NT2/D1 (cell line): ENCODE data around the gene PLPP4.

Source experiments
- DNase-seq: peaks from one replicate; pipeline ENCODE4 v3.0.0-alpha.2; 2011; ENCODE audit warnings: low read depth, low spot score
- H3K27me3 ChIP-seq: 2 replicates; pipeline ENCODE4 v1.6.0; 2011; ENCODE audit warnings: mild to moderate bottlenecking; ENCODE audit not compliant: insufficient read length, insufficient read depth
- H3K36me3 ChIP-seq: 2 replicates; pipeline ENCODE4 v1.6.1; 2011; ENCODE audit warnings: mild to moderate bottlenecking, low read length, mixed read lengths; ENCODE audit not compliant: insufficient read depth, insufficient read length
- H3K4me1 ChIP-seq: 2 replicates; pipeline ENCODE4 v1.5.1; 2011; ENCODE audit not compliant: insufficient read depth, insufficient read length
- H3K4me3 ChIP-seq: 2 replicates; pipeline ENCODE4 v1.5.1; 2011; ENCODE audit warnings: low read depth; ENCODE audit not compliant: insufficient read length
- H3K9ac ChIP-seq: 2 replicates; pipeline ENCODE4 v1.6.0; 2011; ENCODE audit warnings: low read depth; ENCODE audit not compliant: insufficient read length
- H3K9me3 ChIP-seq: 2 replicates; pipeline ENCODE4 v1.5.1; 2011; ENCODE audit warnings: mild to moderate bottlenecking, low read length; ENCODE audit not compliant: insufficient read depth
- SUZ12 ChIP-seq: IDR thresholded peaks from 2 replicates; pipeline ENCODE4 v1.6.1; 2011; ENCODE audit not compliant: insufficient read length, insufficient read depth; ENCODE audit errors: extremely low read depth
- YY1 ChIP-seq: IDR thresholded peaks from 2 replicates; pipeline ENCODE4 v1.6.1; 2011; ENCODE audit not compliant: insufficient read length, insufficient read depth
- ZNF274 ChIP-seq: IDR thresholded peaks from 2 replicates; pipeline ENCODE4 v1.6.1; 2011; ENCODE audit warnings: mild to moderate bottlenecking, low read depth, low read length

Gene PLPP4

DNA sequence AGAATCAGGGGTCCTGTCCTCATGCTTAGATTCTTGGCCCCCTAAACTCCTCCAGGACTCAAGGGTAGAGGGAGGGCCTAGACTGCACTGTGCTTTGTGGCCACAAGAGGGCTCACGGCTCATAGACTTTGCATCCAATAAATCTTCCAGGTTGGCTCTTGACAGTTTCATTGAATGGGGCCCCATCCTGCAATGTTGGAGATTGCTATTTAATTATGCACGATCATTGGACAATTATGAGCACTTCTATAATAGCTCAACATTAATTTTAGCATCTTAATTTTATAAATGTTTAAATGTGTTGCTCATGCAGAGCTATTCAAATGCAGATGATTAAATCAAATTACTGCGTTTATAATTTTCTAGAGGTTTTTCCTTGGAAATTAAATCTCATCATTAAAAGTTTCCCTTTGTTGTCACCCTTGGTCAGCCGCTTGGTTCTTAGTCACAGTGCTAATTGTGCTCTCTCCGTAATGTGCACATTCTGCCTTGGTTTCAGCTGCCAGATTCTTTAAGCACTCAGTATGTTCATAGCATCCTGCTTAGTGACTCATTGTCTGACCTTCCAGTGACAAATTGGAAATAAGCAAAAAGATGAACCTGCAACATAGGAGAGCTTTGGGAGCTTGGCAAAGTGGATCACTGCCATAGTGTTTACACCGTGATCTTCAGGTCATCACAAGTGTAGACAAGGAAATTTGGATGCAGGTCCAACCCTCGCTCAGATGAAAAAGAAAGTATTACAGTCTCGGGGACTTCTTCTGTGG lies 33.4 kb upstream of the PLPP4 start:
- Histone ChIP-seq H3K4me3 (no peak overlapping the region), H3K9me3 (no peaks in the 10 kb centered on the region; the same call in 1 of the 2 replicates), H3K9ac (no peak overlapping the region), H3K4me1 (no peaks in the 10 kb centered on the region), H3K36me3 (no peaks in the 10 kb centered on the region), H3K27me3 (no peaks in the 10 kb centered on the region)
- DNase-seq, result peak; percentile 38
- no peak for TF ChIP-seq ZNF274
- TF ChIP-seq YY1, result no peak

- Histone ChIP-seq H3K27me3 (no peaks in the 10 kb centered on the region), H3K4me3 (no peak overlapping the region), H3K9me3 (no peaks in the 10 kb centered on the region; the same call in 1 of the 2 replicates), H3K36me3 (no peaks in the 10 kb centered on the region), H3K9ac (no peak overlapping the region), H3K4me1 (no peaks in the 10 kb centered on the region)
- TF ChIP-seq YY1, result no peak
- TF ChIP-seq ZNF274, result no peak
- TF ChIP-seq SUZ12, result no peak
- DNase-seq, result no peak
Measured at GRCh38 chr10:120424198-120424464, 32.9 kb upstream of the PLPP4 start.

- Histone ChIP-seq H3K9ac (no peak overlapping the region), H3K36me3 (no peaks in the 10 kb centered on the region), H3K27me3 (no peaks in the 10 kb centered on the region), H3K4me1 (no peaks in the 10 kb centered on the region), H3K9me3 (no peaks in the 10 kb centered on the region; the same call in 1 of the 2 replicates), H3K4me3 (no peak overlapping the region)
- DNase-seq, result no peak
- TF ChIP-seq YY1, result no peak
- no peak for TF ChIP-seq SUZ12
- no peak for TF ChIP-seq ZNF274
Measured at GRCh38 chr10:120426306-120426705, 30.7 kb upstream of the PLPP4 start.

GRCh38 chr10:120428754-120429153 lies 28.3 kb upstream of the PLPP4 start:
- H3K9ac ChIP-seq, result no peak overlapping the region

GRCh38 chr10:120429395-120429794 lies 27.6 kb upstream of the PLPP4 start:
- Histone ChIP-seq H3K9me3 (no peaks in the 10 kb centered on the region; the same call in 1 of the 2 replicates), H3K9ac (no peak overlapping the region), H3K27me3 (no peaks in the 10 kb centered on the region), H3K4me3 (no peak overlapping the region), H3K4me1 (no peaks in the 10 kb centered on the region), H3K36me3 (no peaks in the 10 kb centered on the region)
- no peak for DNase-seq
- TF ChIP-seq SUZ12, result no peak
- TF ChIP-seq ZNF274, result no peak
- no peak for TF ChIP-seq YY1

More at GRCh38 chr10:120428754-120429153, 28.3 kb upstream of the PLPP4 start:
- Histone ChIP-seq H3K27me3 (no peaks in the 10 kb centered on the region), H3K4me1 (no peaks in the 10 kb centered on the region), H3K4me3 (no peak overlapping the region), H3K9me3 (no peaks in the 10 kb centered on the region; the same call in 1 of the 2 replicates), H3K36me3 (no peaks in the 10 kb centered on the region)
- no peak for DNase-seq
- no peak for TF ChIP-seq ZNF274
- no peak for TF ChIP-seq SUZ12
- no peak for TF ChIP-seq YY1

GRCh38 chr10:120431251-120431651 lies 25.8 kb upstream of the PLPP4 start:
- no peaks in the 10 kb centered on the region for H3K4me1 ChIP-seq
- no peaks in the 10 kb centered on the region for H3K36me3 ChIP-seq
- DNase-seq, result no peak
- no peak overlapping the region for H3K4me3 ChIP-seq
- no peak overlapping the region for H3K9ac ChIP-seq
- no peaks in the 10 kb centered on the region for H3K27me3 ChIP-seq
- no peak for TF ChIP-seq YY1
- no peak for TF ChIP-seq ZNF274
- TF ChIP-seq SUZ12, result no peak
- H3K9me3 ChIP-seq, result no peaks in the 10 kb centered on the region

DNA sequence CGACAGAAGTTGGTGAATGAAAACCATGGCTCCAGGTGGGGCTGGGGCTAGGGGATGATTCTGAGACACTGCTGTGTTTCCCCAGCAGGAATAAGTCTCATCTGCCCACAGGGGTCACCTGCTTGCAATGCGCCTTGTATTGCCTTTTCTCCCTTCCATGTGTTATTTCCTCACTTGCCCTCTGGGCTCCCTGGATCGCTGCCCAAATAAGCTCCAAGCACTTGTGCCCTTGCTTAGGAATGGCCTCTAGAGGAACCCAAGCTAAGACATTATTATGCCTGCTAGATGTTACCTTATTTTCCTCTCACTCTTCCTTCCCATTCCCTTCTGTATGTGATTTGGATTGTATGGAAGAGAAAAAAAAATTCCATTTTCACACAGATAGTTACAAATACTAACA lies 24.8 kb upstream of the PLPP4 start:
- Histone ChIP-seq H3K9ac (no peak overlapping the region), H3K36me3 (no peaks in the 10 kb centered on the region), H3K9me3 (no peaks in the 10 kb centered on the region), H3K27me3 (no peaks in the 10 kb centered on the region), H3K4me3 (no peak overlapping the region), H3K4me1 (no peaks in the 10 kb centered on the region)
- no peak for DNase-seq
- TF ChIP-seq ZNF274 (no peak), SUZ12 (no peak), YY1 (no peak)

DNA sequence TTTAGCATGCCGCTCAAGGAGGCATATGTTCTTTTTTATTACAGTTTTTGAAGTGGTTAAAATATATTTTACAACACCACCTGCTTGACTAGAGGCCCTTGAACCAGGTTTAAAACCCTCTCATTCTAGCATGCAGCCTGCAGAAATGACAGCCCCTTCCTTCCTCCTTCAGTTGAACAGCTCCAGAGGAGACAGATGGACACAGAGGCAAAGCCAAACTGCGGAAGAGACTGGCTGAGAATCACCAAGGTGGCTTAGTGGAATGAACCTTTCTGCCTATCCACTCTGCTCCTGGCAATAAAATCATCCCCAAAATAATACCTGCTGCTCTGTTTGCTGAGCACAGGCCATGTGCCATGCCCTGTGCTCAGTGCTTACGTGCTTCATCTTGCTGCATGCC lies 23.9 kb upstream of the PLPP4 start:
- H3K4me3 ChIP-seq, result no peak overlapping the region
- H3K36me3 ChIP-seq, result no peaks in the 10 kb centered on the region
- no peak overlapping the region for H3K9ac ChIP-seq
- no peak for DNase-seq
- H3K27me3 ChIP-seq, result no peaks in the 10 kb centered on the region
- H3K4me1 ChIP-seq, result no peaks in the 10 kb centered on the region
- TF ChIP-seq YY1 (no peak), ZNF274 (no peak), SUZ12 (no peak)
- no peaks in the 10 kb centered on the region for H3K9me3 ChIP-seq
